Measurements from ENCODE around the gene TNRC6B. TPM values are rescaled to one million over a fixed set of nuclear protein-coding genes. Genes with fewer than 3 reads are reported as not detected.

The TNRC6B gene
- total and polyA plus RNA-seq, 2 experiments from 2014 or later, result 46.9 to 87.8 TPM

GRCh38 chr22:40290516-40290915 is 112.8 kb downstream of the TNRC6B start:
- H3K4me1 ChIP-seq (ENCODE audit: insufficient read depth), result no peaks in the 10 kb centered on the region
- H3K79me2 ChIP-seq (replicated peaks; ENCODE audit: insufficient read depth), result 0 out of 2 replicates have a peak, but pooled peaks cover 5% of the 10 kb centered on the region
- Mint-ChIP-seq H3K27me3 (ENCODE audit: insufficient read depth, low read depth, poor library complexity) (no peaks in the 10 kb centered on the region), H3K9me3 (no peaks in the 10 kb centered on the region), H3K27ac (peak overlapping the region; percentile 38), H3K4me3 (no peak overlapping the region), H3K4me1 (no peaks in the 10 kb centered on the region), H3K36me3 (ENCODE audit: low read depth) (peaks cover 75% of the 10 kb centered on the region)
- peak overlapping the region; percentile 7; the same call in 1 of the 2 replicates for H3K27ac ChIP-seq (ENCODE audit: low read depth)
- H3K4me3 ChIP-seq, result no peak overlapping the region
- no peaks in the 10 kb centered on the region; the same call in none of the 2 replicates for H4K20me1 ChIP-seq (replicated peaks; ENCODE audit: insufficient read depth)
- peak; percentile 25; the same call in 2 of the 3 replicates for ATAC-seq
- no peak for DNase-seq (ENCODE audit: low spot score)
- peaks cover 2% of the 10 kb centered on the region; the same call in 1 of the 2 replicates for H3F3A ChIP-seq (replicated peaks; ENCODE audit: low read depth)
- no peaks in the 10 kb centered on the region for H3K27me3 ChIP-seq (ENCODE audit: insufficient read depth)
- peaks cover 38% of the 10 kb centered on the region for H3K36me3 ChIP-seq (ENCODE audit: insufficient read depth)
- H3K9me2 ChIP-seq (ENCODE audit: insufficient read depth), result no peaks in the 10 kb centered on the region
- TF ChIP-seq STAT1 (IDR thresholded peaks at IDR 0.05; ENCODE audit: unreplicated experiment) (no peak), CTCF (conservative IDR thresholded peaks at IDR 0.05; ENCODE audit: low read depth in 2 of 2) (no peak), EZH2 (IDR thresholded peaks at IDR 0.05; ENCODE audit: low read depth, unreplicated experiment) (no peak), ZNF331 (CRISPR knock-in tag; IDR thresholded peaks at IDR 0.05; ENCODE audit: low read depth) (no peak)
- no peak overlapping the region for H3K4me2 ChIP-seq
- no peak overlapping the region for H2AFZ ChIP-seq

- H3K4me1 Mint-ChIP-seq, result no peaks in the 10 kb centered on the region
- Histone ChIP-seq H3K36me3 (ENCODE audit: insufficient read depth) (peaks cover 25% of the 10 kb centered on the region), H4K20me1 (replicated peaks; ENCODE audit: insufficient read depth) (no peaks in the 10 kb centered on the region; the same call in 1 of the 2 replicates), H3K9me2 (ENCODE audit: insufficient read depth) (no peaks in the 10 kb centered on the region), H3K4me2 (no peak overlapping the region), H3K27me3 (ENCODE audit: insufficient read depth) (no peaks in the 10 kb centered on the region), H3F3A (replicated peaks; ENCODE audit: low read depth) (peaks cover 2% of the 10 kb centered on the region; the same call in 1 of the 2 replicates), H2AFZ (no peak overlapping the region), H3K79me2 (replicated peaks; ENCODE audit: insufficient read depth) (no peaks in the 10 kb centered on the region), H3K4me1 (ENCODE audit: insufficient read depth) (no peaks in the 10 kb centered on the region), H3K27ac (ENCODE audit: low read depth) (no peak overlapping the region; the same call in 1 of the 2 replicates), H3K4me3 (no peak overlapping the region)
- peaks cover 4% of the 10 kb centered on the region for H3K27me3 Mint-ChIP-seq (ENCODE audit: insufficient read depth, low read depth, poor library complexity)
- H3K36me3 Mint-ChIP-seq (ENCODE audit: low read depth), result peaks cover 61% of the 10 kb centered on the region
- H3K27ac Mint-ChIP-seq, result no peak overlapping the region
- no peak overlapping the region for H3K4me3 Mint-ChIP-seq
- ATAC-seq (no peak), DNase-seq (ENCODE audit: low spot score) (no peak)
- no peaks in the 10 kb centered on the region for H3K9me3 Mint-ChIP-seq
- TF ChIP-seq JUNB (IDR thresholded peaks at IDR 0.05; ENCODE audit: unreplicated experiment), result no peak
- no peak for TF ChIP-seq EZH2 (IDR thresholded peaks at IDR 0.05; ENCODE audit: low read depth, unreplicated experiment)
- no peak for TF ChIP-seq ZNF331 (CRISPR knock-in tag; IDR thresholded peaks at IDR 0.05; ENCODE audit: low read depth)
- TF ChIP-seq ZNF462 (CRISPR knock-in tag; IDR thresholded peaks at IDR 0.05), result no peak
- no peak for TF ChIP-seq ETS1 (IDR thresholded peaks at IDR 0.05)
- no peak for TF ChIP-seq REST (IDR thresholded peaks at IDR 0.05; ENCODE audit: unreplicated experiment)
- no peak for TF ChIP-seq STAT1 (IDR thresholded peaks at IDR 0.05; ENCODE audit: unreplicated experiment)
These were observed 117.0 kb downstream of the TNRC6B start for GRCh38 chr22:40294696-40295095.

Measured in GM23338 (cell line).